NCI-H1694 treated with DMSO at 0.1 percent for 48 hours (cell line): ENCODE data around the gene CITED2.
"Not testable (repeated sequence)": the region's sequence is repeated elsewhere in the genome, so short reads cannot be mapped to it uniquely, and the experiment has no call there.

Experiments used
- DNase-seq: peaks from one replicate; lab custom pipeline; 2025; lab: John Stamatoyannopoulos, UW

CITED2 gene

GRCh38 chr6:139374357-139375225 is at the start of gene CITED2:
Gene CITED2, minus strand, starts transcription at chr6:139374648. Its CDS starts 704 bp downstream, at chr6:139373944.
- DNase-seq: peak; percentile 80

DNA sequence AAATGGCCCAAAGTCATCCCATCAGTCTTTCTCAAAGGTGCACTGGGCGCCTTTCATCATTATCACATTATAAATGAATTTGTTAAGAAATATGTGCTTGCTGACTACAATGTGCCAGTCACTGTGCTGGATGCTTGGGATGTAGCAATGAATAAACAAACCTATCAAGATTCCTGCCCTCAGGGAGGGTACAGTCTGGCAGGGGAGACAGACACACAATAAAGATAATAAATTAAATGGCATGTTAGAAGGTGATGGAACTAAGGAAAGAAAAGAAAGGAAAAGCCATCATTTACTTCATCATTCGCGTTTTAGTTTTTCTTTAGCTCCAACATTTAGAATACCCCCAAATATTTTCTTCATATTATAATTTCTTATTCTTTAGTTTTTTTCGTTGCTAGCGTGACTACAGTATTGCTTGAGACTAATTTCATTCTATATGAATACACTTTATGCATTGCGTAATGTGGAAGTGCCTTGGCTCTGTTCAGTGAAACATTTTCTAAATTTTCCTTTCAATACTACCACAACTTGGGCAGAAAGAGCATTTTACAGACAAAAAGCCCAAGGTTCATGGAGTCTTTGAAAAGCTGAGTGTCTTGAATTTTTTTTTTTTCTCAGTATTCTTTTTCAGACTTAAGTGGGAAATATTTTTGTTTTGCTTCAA is 48.7 kb upstream of the CITED2 start:
- DNase-seq: no peak

GRCh38 chr6:139422105-139423036 is 47.9 kb upstream of the CITED2 start:
- DNase-seq: no peak

GRCh38 chr6:139418481-139419132 is 44.2 kb upstream of the CITED2 start:
- no peak for DNase-seq

DNA sequence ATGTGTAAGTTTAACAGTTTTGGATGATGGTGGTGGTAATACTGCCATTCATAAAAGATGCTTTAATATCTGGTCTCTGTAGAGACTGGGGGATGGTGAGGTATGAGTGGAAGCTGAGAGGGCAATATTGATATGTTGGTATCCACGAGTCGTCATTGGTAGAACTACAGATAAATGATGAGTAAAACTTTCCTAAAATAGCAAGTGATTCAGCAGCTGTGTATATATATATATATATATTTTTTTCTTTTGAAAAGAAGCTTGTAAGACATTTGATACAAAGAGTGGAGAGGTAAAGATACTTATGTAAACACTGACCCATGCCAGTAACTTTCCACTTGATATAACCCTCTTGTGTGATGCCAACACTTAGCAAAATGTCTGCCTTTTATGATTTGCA is 41.7 kb upstream of the CITED2 start:
- DNase-seq: no peak

DNA sequence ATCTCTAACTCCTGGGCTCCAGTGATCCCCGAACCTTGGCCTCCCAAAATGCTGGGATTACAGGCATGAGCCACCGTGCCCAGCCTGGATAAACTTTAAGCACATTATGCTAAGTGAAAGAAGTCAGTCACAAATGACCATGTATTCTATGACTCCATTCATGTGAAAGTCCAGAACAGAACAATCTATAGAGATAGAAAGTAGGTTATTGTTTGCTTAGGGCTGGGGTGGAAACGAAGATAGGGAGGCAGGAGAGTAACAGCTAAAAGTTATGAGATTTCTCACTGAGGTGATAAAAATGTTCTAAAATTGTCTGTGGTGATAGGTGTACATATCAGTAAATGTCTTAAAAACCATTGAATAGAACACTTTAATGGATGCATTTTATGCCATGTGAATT is 40.9 kb upstream of the CITED2 start:
- no peak for DNase-seq

DNA sequence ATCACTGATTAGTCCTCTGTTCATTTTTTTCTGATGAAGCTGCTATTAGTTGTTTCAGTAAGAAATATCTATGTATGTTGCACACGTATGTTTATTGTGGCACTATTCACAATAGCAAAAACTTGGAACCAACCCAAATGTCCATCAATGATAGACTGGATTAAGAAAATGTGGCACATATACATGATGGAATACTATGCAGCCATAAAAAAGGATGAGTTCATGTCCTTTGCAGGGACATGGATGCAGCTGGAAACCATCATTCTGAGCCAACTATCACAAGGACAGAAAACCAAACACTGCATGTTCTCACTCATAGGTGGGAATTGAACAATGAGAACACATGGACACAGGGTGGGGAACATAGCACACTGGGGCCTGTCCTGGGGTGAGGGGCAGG is 37.7 kb upstream of the CITED2 start:
- DNase-seq: not testable (repeated sequence)

GRCh38 chr6:139409026-139409425 is 34.6 kb upstream of the CITED2 start:
- no peak for DNase-seq

- DNase-seq: no peak
Observed at GRCh38 chr6:139407718-139408222, 33.3 kb upstream of the CITED2 start.

- no peak for DNase-seq
Observed at GRCh38 chr6:139406577-139407343, 32.3 kb upstream of the CITED2 start.

GRCh38 chr6:139402876-139403386 is 28.5 kb upstream of the CITED2 start:
- DNase-seq: no peak

DNA sequence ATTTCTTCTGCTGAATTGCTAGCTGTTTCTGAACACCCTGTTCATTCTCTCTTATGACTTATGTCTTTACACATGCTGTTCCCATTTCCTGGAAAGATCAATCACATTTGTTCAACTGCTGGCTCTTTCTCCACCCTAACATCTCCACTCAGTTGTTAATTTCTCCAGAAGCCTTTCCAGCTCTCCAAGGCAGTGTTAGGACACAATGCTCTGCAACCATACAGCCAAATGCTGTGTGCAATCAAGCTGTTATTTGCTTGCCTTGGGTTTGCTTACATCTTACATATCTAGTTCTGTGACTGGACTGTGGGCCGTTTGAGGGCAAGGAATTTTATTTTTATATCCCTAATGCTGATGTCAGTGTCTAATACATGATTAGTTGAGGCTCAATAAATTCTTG is 24.2 kb upstream of the CITED2 start:
- no peak for DNase-seq

- DNase-seq: no peak
Observed at GRCh38 chr6:139395891-139396301, 21.4 kb upstream of the CITED2 start.

GRCh38 chr6:139395371-139395770 is 20.9 kb upstream of the CITED2 start:
- DNase-seq: no peak

DNA sequence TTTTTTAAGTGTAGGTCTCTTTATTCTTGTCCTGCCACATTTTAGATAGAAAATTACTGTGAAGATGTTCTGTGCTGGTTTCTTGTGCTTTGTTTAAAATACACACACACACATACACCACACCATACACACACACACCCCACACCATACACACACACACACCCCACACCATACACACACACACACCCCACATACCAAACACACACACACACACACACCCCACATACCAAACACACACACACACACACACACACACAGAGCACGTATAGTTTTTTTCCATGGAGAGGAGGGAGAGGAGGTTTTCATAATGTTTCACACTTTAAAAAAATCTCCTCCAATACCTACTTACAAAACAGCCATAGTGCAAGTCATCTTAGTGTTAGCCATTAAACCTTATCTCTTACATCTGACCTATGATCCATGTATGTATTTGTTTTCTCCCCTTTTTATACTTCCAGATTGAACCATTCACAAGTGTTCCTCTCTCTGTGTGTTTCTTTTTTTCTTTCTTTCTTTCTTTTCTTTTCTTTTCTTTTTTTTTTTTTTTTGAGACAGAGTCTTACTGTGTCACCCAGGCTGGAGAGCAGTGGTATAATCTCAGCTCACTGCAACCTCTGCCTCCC is 19.7 kb upstream of the CITED2 start:
- no peak for DNase-seq

DNA sequence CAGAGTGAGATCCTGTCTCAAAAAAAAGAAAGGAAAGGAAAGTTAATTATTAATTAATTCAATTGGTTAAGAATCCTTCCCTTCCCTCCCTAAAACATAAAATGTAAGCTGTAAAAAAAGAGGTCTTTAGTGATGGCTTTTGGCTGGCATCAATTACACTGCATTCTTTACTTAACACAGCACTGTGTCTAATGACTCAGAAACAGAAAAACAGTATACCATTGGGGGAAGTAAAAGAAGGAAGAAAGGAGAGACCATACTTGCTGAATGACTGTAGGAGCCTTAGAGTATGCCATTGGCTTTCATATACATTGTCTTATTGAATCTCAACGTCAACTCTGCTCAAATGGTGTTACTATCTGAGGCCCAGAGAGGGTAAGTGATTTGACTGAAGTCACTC is 18.3 kb upstream of the CITED2 start:
- no peak for DNase-seq

GRCh38 chr6:139391709-139392108 is 17.3 kb upstream of the CITED2 start:
- DNase-seq: no peak

DNA sequence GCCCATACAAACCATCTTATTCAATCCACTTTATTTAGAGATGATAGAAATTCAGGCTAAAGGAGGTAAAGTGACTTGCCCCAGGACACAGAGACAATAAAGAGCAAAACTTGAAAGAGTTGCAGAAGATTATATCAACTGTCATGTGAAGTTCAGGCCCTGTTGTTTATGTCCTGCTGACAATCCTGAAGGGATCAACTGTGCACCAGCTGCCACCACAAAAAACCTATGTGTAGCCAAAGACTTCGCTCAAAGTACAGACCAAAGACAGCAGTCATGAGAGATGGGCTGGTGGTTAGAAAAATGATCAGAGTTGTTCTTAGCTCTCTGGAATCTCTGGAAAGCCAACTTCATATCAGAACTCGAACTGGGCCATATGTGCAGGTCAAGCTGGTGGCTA is 16.0 kb upstream of the CITED2 start:
- no peak for DNase-seq

DNA sequence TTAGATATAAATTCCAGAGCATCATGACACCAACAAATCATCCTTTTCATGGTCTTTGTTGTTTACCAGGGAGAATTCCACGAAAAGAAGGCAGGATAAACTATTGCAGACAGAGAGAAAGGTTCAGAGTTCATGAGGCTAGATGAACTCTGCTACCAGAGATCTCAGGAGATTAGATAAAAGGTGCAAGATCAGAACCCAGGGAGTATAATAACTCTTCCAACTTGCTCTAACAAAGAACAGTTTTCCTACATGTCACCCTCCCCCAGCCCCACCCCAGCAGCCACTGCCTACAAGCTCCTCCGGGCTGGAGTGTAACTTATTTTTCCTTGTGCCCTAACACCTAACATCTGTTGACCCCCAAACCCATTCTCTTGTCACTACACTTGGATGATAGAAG is 13.9 kb upstream of the CITED2 start:
- DNase-seq: no peak

DNA sequence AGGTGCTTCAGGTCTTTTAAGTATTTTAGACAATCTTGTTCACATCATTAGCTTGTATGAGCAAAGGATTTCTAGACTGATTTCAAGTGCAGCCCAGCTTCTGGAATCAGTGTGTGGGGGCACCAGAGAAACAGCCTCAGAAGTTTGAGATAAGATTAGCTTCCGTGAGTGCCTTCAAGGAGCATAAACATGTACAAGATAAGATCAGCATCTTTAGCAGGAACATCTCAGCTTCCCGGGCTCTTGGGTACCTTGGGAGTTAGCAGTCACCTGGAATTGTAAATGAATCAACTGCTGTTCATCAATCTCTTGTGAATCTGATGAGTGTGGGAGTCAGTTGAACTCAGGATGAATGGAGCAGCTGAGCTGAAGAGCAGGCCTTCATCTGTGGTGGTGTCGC is 12.0 kb upstream of the CITED2 start:
- DNase-seq: no peak
